ENCODE measurements around the gene GFER. TPM values are rescaled to one million over a fixed set of nuclear protein-coding genes. Genes with fewer than 3 reads are reported as not detected.

Gene GFER
- total and polyA plus RNA-seq, 9 of the 15 experiments (the other 6 are each of a cell fraction or from before 2014, with no cell fraction given), result 4.3 to 53.7 (median 19.8) TPM

DNA sequence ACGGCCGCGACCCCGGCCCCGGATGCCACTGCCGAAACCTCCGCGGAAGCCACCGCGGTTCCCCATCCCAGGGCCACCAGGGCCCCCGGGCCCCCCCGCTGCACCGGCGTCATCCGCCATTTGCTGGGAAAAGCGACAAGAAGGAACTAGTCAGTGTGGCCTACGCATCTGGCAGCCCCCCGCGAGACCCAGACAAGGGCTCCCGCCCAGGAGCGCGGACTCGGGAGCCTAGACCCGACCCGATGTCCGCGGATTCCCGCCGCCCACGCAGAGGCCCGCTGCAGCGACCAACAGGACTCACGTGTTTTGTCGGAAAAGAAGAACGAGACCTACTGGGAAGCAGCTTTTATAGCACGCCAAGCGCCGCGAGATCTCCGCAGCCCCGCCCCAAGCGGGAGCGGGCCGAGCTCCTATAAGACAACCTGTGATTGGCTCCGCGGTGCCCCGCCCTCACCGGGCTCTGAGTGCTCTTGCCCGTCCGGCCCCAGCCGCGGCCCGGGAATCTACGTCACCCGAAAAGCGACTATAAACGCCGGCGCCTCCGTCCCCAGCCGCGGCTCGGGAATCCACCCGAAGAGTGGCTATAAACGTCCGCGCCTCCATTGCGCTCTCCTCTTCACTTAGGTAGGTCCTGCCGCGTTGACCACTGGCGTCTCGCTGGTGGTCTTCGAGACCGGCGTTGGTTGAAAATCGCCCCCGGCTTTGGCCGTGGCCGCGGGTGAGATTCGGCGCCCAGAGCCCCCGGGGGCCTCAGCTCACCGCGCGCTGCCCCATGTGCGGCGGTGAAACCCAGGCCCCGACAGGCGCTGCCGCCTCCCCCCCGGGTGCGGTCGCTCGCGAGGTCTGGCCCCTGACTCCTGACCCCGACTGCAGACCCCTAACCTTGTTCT lies 19.2 kb upstream of the GFER start, which contains the start of gene RPS2 (continued):
- TF ChIP-seq, protein P1, sequence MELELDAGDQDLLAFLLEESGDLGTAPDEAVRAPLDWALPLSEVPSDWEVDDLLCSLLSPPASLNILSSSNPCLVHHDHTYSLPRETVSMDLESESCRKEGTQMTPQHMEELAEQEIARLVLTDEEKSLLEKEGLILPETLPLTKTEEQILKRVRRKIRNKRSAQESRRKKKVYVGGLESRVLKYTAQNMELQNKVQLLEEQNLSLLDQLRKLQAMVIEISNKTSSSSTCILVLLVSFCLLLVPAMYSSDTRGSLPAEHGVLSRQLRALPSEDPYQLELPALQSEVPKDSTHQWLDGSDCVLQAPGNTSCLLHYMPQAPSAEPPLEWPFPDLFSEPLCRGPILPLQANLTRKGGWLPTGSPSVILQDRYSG (tag; conservative IDR thresholded peaks at IDR 0.05; ENCODE audit: low read depth), result no peak
- TF ChIP-seq MAFK (IDR thresholded peaks at IDR 0.05; ENCODE audit: low read length) (no peak), BDP1 (IDR thresholded peaks at IDR 0.05; ENCODE audit: insufficient read depth, insufficient read length) (no peak), ZNF384 (IDR thresholded peaks at IDR 0.05; ENCODE audit: low read depth, low read length) (no peak), RCOR1 (IDR thresholded peaks at IDR 0.05; ENCODE audit: borderline replicate concordance in 1 of 2, low read depth in 2 of 2, low read length in 2 of 2) (0 out of 4 replicates have a peak, but pooled peaks of 1 of the 2 experiments have one; percentile 7), ZNF41 (CRISPR knock-in tag; conservative IDR thresholded peaks at IDR 0.05) (0 out of 2 replicates have a peak, but pooled peaks have one; percentile 39), ZNF23 (CRISPR knock-in tag; IDR thresholded peaks at IDR 0.05) (no peak), NR2C1 (IDR thresholded peaks at IDR 0.05) (no peak), NR2C1 (tag; IDR thresholded peaks at IDR 0.05) (0 out of 2 replicates have a peak, but pooled peaks have one; percentile 35), NCOA2 (IDR thresholded peaks at IDR 0.05; ENCODE audit: partially characterized antibody in 2 of 2) (no peak), BHLHE40 (IDR thresholded peaks at IDR 0.05; ENCODE audit: low read length) (peak; percentile 84), HSF4 (CRISPR knock-in tag; IDR thresholded peaks at IDR 0.05; ENCODE audit: borderline replicate concordance) (no peak), NR4A1 (CRISPR knock-in tag; IDR thresholded peaks at IDR 0.05) (peak; percentile 69; the same call in 1 of the 2 replicates), NR4A1 (tag; IDR thresholded peaks at IDR 0.05) (peak; percentile 46; the same call in 1 of the 2 replicates), SREBF1 (IDR thresholded peaks at IDR 0.05; ENCODE audit: borderline replicate concordance, low read depth, low read length) (no peak), PHF8 (IDR thresholded peaks at IDR 0.05; ENCODE audit: borderline replicate concordance, low read length) (peak; percentile 94), TEAD1 (CRISPR knock-in tag; IDR thresholded peaks at IDR 0.05) (peak in 1 of 2 experiments; percentile 67; a peak in 1 of 4 replicates), STAT5A (IDR thresholded peaks at IDR 0.05; ENCODE audit: borderline replicate concordance, low read length) (no peak; the same call in 1 of the 2 replicates), SAP30 (IDR thresholded peaks at IDR 0.05; ENCODE audit: borderline replicate concordance, insufficient read depth, low read depth, low read length, poor library complexity, severe bottlenecking) (no peak), SMARCA4 (IDR thresholded peaks at IDR 0.05) (no peak), BMI1 (IDR thresholded peaks at IDR 0.05; ENCODE audit: low read length) (no peak), MTA3 (IDR thresholded peaks at IDR 0.05; ENCODE audit: borderline replicate concordance) (peak; percentile 99), ZNF780A (CRISPR knock-in tag; IDR thresholded peaks at IDR 0.05) (no peak)
- TF ChIP-seq, protein P2, sequence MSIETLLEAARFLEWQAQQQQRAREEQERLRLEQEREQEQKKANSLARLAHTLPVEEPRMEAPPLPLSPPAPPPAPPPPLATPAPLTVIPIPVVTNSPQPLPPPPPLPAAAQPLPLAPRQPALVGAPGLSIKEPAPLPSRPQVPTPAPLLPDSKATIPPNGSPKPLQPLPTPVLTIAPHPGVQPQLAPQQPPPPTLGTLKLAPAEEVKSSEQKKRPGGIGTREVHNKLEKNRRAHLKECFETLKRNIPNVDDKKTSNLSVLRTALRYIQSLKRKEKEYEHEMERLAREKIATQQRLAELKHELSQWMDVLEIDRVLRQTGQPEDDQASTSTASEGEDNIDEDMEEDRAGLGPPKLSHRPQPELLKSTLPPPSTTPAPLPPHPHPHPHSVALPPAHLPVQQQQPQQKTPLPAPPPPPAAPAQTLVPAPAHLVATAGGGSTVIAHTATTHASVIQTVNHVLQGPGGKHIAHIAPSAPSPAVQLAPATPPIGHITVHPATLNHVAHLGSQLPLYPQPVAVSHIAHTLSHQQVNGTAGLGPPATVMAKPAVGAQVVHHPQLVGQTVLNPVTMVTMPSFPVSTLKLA (conservative IDR thresholded peaks at IDR 0.05), result peak; percentile 81 to 88
- TF ChIP-seq, protein P3, sequence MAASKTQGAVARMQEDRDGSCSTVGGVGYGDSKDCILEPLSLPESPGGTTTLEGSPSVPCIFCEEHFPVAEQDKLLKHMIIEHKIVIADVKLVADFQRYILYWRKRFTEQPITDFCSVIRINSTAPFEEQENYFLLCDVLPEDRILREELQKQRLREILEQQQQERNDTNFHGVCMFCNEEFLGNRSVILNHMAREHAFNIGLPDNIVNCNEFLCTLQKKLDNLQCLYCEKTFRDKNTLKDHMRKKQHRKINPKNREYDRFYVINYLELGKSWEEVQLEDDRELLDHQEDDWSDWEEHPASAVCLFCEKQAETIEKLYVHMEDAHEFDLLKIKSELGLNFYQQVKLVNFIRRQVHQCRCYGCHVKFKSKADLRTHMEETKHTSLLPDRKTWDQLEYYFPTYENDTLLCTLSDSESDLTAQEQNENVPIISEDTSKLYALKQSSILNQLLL (CRISPR knock-in tag; IDR thresholded peaks at IDR 0.05; ENCODE audit: borderline replicate concordance), result no peak
